AG10803 (cell line): Measurements from ENCODE around the gene KRT84.

Experiments used
- DNase-seq: peaks from one replicate; pipeline ENCODE4 v3.0.0; 2010; ENCODE audit warnings: low read depth
- H3K4me3 ChIP-seq: 2 replicates; pipeline ENCODE4 v1.5.1; 2011; ENCODE audit warnings: mild to moderate bottlenecking, low read length, control low read depth
- TF ChIP-seq, protein P1 (sequence below): conservative IDR thresholded peaks from 2 replicates; pipeline ENCODE4 v1.5.1; 2011; ENCODE audit warnings: mild to moderate bottlenecking, low read length, control low read depth, inconsistent platforms

Gene KRT84

DNA sequence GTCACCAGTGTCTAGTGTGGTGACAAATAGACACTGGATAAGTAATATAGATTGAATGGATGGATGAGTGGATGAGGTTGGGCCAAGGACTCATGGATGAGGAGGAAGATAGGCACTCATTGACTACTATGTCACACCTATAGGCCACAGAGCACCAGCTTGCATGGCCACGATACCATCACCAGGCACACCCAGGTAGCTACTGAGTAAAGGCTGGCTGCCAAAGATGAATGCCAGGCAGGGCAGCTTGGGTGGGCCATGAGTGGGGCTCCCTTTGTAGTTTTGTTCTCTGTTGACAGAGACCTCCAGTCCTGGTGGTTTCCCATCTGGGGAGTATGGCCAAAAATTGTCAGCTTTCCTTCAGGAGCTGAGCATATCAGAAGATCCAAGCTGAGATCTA lies 53.1 kb downstream of the KRT84 start:
- no peak overlapping the region for H3K4me3 ChIP-seq
- TF ChIP-seq, protein P1, sequence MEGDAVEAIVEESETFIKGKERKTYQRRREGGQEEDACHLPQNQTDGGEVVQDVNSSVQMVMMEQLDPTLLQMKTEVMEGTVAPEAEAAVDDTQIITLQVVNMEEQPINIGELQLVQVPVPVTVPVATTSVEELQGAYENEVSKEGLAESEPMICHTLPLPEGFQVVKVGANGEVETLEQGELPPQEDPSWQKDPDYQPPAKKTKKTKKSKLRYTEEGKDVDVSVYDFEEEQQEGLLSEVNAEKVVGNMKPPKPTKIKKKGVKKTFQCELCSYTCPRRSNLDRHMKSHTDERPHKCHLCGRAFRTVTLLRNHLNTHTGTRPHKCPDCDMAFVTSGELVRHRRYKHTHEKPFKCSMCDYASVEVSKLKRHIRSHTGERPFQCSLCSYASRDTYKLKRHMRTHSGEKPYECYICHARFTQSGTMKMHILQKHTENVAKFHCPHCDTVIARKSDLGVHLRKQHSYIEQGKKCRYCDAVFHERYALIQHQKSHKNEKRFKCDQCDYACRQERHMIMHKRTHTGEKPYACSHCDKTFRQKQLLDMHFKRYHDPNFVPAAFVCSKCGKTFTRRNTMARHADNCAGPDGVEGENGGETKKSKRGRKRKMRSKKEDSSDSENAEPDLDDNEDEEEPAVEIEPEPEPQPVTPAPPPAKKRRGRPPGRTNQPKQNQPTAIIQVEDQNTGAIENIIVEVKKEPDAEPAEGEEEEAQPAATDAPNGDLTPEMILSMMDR = no peak
- no peak for DNase-seq

DNA sequence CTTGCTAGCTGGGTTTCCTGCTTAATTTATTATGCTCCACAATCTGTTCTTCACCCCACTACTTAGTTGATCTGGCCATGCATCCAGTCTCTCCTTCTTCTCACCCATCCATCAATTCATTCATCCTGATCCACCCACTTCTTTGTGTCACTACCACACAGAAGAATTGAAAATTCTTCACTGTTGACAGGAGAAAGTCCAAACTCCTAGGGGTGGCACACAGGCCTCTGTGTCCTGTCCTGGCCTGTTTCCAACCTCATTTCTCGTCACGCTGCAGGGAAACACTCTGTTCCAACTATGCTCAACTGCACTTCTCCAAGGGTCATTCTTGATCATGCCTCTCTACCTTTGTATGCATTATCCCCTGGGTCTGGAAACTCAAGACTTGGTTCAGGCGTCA lies 53.6 kb downstream of the KRT84 start:
- H3K4me3 ChIP-seq = no peak overlapping the region
- TF ChIP-seq, protein P1 = no peak

DNA sequence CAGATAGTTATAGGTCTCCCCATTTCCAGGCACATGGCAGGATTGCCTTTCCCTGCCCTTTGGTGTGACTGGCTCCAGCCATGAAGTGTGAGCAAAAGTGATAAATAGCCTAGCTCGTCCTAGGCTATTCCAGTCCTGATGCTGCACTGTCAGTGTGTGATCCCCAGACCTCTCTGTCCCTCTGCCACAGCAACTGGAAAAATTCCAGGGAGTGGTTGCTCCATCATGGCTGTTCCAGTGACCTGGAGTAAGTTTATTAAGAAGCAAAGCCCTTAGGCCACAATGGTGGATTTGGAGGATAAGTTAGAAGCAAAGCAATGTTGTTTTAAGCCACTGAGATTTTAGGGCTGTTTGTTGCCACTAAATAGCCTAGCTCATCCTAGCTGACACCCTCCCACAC lies 54.4 kb downstream of the KRT84 start:
- DNase-seq = no peak
- no peak overlapping the region for H3K4me3 ChIP-seq
- TF ChIP-seq, protein P1 = no peak

More for the DNA sequence above, 53.6 kb downstream of the KRT84 start:
- no peak for DNase-seq

DNA sequence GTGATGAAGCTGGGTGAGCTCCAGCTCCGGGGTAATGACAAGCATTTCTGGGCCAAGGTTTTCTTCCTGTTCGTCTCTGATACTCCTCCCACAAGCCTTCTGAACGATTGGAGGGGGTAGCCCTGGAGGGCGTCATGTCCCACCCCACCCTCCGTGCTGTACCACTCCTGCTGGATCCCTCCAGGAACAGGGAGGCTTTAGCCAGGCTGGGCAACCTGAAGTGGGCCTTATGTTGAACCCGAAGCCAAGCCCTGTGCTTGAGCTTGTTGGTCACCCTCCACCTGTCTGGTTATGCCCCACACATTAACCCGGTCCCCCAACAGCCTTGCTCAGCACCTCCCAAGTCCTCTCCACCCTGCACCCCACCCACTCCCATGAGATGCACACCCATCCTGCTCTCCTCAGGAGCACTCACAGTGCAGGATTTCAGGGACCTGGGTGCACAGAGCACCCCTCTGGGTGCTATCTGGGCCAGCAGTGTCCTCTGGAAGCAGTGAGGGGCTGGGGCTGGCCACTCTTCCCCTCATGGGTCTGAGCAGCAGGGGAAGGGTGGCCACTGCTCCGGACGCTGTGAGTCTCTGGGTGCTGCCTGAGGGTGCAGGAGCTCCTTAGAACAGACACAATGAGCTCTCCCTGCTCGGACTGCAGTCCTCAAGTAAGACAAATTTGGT lies 57.5 kb downstream of the KRT84 start:
- TF ChIP-seq, protein P1 = no peak
- DNase-seq = no peak
- H3K4me3 ChIP-seq = no peak overlapping the region
